ENCODE data around the gene RABGEF1. TPM values are rescaled to one million over a fixed set of nuclear protein-coding genes. Genes with fewer than 3 reads are reported as not detected.

RABGEF1 gene
- total and polyA plus RNA-seq, 2 donors (not counting 3 experiments of a cell fraction or from before 2014, with no cell fraction given), result 11.6 to 15.5 TPM

- dilution Hi-C loops (cut with MboI; ENCODE audit: extremely low pct_ligation_motif_present, low sequenced_read_pairs), result no loop called here
- intact Hi-C loops (cut with micrococcal nuclease), result loop anchor here (10.0 kb wide), 1 partner anchor 465 kb away; no protein-coding TSS in a partner anchor
- POLR2A ChIA-PET, result no interaction called here
These were observed 99.3 kb downstream of the RABGEF1 start for GRCh38 chr7:66839814-66840213.

More at GRCh38 chr7:66839814-66840213, 99.3 kb downstream of the RABGEF1 start:
- TF ChIP-seq JUN (IDR thresholded peaks at IDR 0.05; ENCODE audit: borderline replicate concordance, insufficient read depth, insufficient read length, low read depth) (no peak), EZH2 (IDR thresholded peaks at IDR 0.05; ENCODE audit: borderline replicate concordance, low read depth, low read length, severe bottlenecking) (no peak), POLR2AphosphoS5 (IDR thresholded peaks at IDR 0.05; ENCODE audit: insufficient read depth, low read depth, low read length) (no peak), CTCF (IDR thresholded peaks at IDR 0.05; ENCODE audit: extremely low read depth in 1 of 2, insufficient read depth in 1 of 2, low read depth in 1 of 2, low read length in 2 of 2) (no peak), FOS (IDR thresholded peaks at IDR 0.05; ENCODE audit: borderline replicate concordance, insufficient read depth, low read length) (no peak), MAX (IDR thresholded peaks at IDR 0.05; ENCODE audit: insufficient read depth, insufficient read length) (no peak), MYC (IDR thresholded peaks at IDR 0.05; ENCODE audit: low read depth, low read length) (no peak), GATA2 (IDR thresholded peaks at IDR 0.05; ENCODE audit: insufficient read depth, insufficient read length, low read depth, low read length) (no peak), POLR2A (IDR thresholded peaks at IDR 0.05; ENCODE audit: low read depth, low read length) (no peak)
- H3K9me1 ChIP-seq (replicated peaks; ENCODE audit: control insufficient read depth, extremely low read depth, insufficient read depth, low read length), result no peaks in the 10 kb centered on the region
- no peaks in the 10 kb centered on the region for H4K20me1 ChIP-seq (replicated peaks; ENCODE audit: control insufficient read depth, extremely low read depth, insufficient read depth, low read length)
- H3K79me2 ChIP-seq (ENCODE audit: control insufficient read depth, insufficient read depth, low read length), result no peaks in the 10 kb centered on the region
- no peak for FAIRE-seq
- no peak overlapping the region for H3K4me2 ChIP-seq (ENCODE audit: insufficient read depth, low read length)
- H3K36me3 ChIP-seq (ENCODE audit: control insufficient read depth in 2 of 2, extremely low read depth in 1 of 2, insufficient read depth in 2 of 2, low read length in 2 of 2), result no peaks in the 10 kb centered on the region
- H3K27me3 ChIP-seq (ENCODE audit: control insufficient read depth in 2 of 2, insufficient read depth in 2 of 2, low read length in 2 of 2), result no peaks in the 10 kb centered on the region
- no TSS peak for BruUV-seq (replicated peaks)
- no peaks in the 10 kb centered on the region for H3K9me3 ChIP-seq (replicated peaks; ENCODE audit: control insufficient read depth, insufficient read depth, low read length)
- H3K4me3 ChIP-seq (replicated peaks in 1 of 3; ENCODE audit: insufficient read depth in 1 of 3, low read depth in 1 of 3, low read length in 3 of 3), result no peak overlapping the region
- H3K27ac ChIP-seq (ENCODE audit: insufficient read depth, low read depth, low read length), result no peak overlapping the region
- H3K9ac ChIP-seq (replicated peaks; ENCODE audit: extremely low read depth, insufficient read depth, low read length), result no peak overlapping the region
- no peak overlapping the region for H2AFZ ChIP-seq (ENCODE audit: low read depth, low read length)
- no peak for DNase-seq (ENCODE audit: low read depth, low spot score)
- no peaks in the 10 kb centered on the region for H3K4me1 ChIP-seq (ENCODE audit: control insufficient read depth, extremely low read depth, insufficient read depth, low read length)
- CTCF ChIA-PET, result no interaction called here

All from endothelial cell of umbilical vein (primary cell).